HL-60 (cell line): ENCODE results near the gene XAB2.

ENCODE experiments used
- CTCF ChIP-seq: IDR thresholded peaks from one replicate; pipeline ENCODE4 v1.5.1; 2011; ENCODE audit warnings: low read length, control low read depth, inconsistent platforms; ENCODE audit not compliant: insufficient read depth
- GABPA ChIP-seq: IDR thresholded peaks from 2 replicates; pipeline ENCODE4 v1.6.1; 2012; ENCODE audit warnings: low read depth
- POLR2AphosphoS5 ChIP-seq: IDR thresholded peaks from 2 replicates; pipeline ENCODE4 v1.6.1; 2012; ENCODE audit warnings: low read depth

DNA sequence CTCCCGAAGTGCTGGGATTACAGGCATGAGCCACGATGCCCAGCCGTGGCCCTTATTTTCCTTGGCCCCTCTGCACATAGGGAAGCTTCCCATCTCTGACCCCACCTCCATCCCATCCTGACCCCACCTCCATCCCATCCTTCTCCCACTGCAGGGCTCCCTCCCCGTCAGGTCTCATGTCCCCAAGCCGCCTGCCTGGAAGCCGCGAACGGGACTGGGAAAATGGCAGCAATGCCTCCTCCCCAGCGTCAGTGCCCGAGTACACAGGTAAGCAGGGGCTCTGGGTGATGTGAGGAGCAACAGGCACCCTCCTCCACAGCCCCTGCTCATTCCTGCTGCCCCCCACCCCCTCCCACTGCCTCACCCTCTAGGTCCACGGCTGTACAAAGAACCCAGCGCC, 12.2 kb downstream of the XAB2 start:
- TF ChIP-seq CTCF (no peak), POLR2AphosphoS5 (no peak), GABPA (no peak)
